Right ventricle myocardium superior (tissue), 1 donor: ENCODE measurements around the gene ATP9A. TPM values are rescaled to one million over a fixed set of nuclear protein-coding genes. Genes with fewer than 3 reads are reported as not detected.

Source experiments
- ATAC-seq: fragments of 200-7000 bp; cut with Tn5 transposase; one replicate; pipeline ENCODE4 v1.9.1; 2020; ENCODE audit warnings: mild to moderate bottlenecking; ENCODE audit not compliant: poor library complexity
- DNase-seq: peaks from one replicate; pipeline ENCODE4 v3.0.0-alpha.2; 2020
- intact Hi-C: fragments of 100-400 bp; cut with DNase I; formaldehyde crosslinking; loops from one replicate; pipeline ENCODE4 v1.11.2; 2022
- total RNA-seq: library from RNA; stranded (reverse); fragmentation: NEBNext Ultra II Directional; extraction: Animal tissue kit (Norgen Biotek cat#: 25700); gene quantifications from one replicate; pipeline ENCODE4 v1.2.1, GENCODE V29; 2021
- donor health status: DM: no; HTN: yes; CAD: no; lungs with severe emphysema.

ATP9A gene
- total RNA-seq, 1 donor from 2014 or later, result 18.0 TPM

GRCh38 chr20:51600950-51601349 is 167.2 kb downstream of the ATP9A start:
- intact Hi-C loops, result no loop called here
- no peak for ATAC-seq
- no peak for DNase-seq

GRCh38 chr20:51600016-51600420 is 168.2 kb downstream of the ATP9A start:
- no peak for DNase-seq
- intact Hi-C loops, result no loop called here
- no peak for ATAC-seq

- intact Hi-C loops, result loop anchor here (5.0 kb wide), 1 partner anchor 226 kb away; no protein-coding TSS in a partner anchor
- no peak for DNase-seq
- no peak for ATAC-seq
Measured at GRCh38 chr20:51598556-51598955, 169.6 kb downstream of the ATP9A start.

- DNase-seq (no peak), ATAC-seq (no peak)
- intact Hi-C loops, result loop anchor here (5.0 kb wide), 1 partner anchor 225 kb away; no protein-coding TSS in a partner anchor
Measured at GRCh38 chr20:51597389-51598231, 170.6 kb downstream of the ATP9A start.

- ATAC-seq, result no peak
- DNase-seq, result no peak
- intact Hi-C loops, result loop anchor here (5.0 kb wide), 1 partner anchor 225 kb away; no protein-coding TSS in a partner anchor
Measured at GRCh38 chr20:51596668-51597388, 171.4 kb downstream of the ATP9A start.

- DNase-seq, result no peak
- no peak for ATAC-seq
- intact Hi-C loops, result loop anchor here (5.0 kb wide), 1 partner anchor 223 kb away; no protein-coding TSS in a partner anchor
Measured at GRCh38 chr20:51595744-51596143, 172.4 kb downstream of the ATP9A start.

GRCh38 chr20:51595058-51595532 is 173.1 kb downstream of the ATP9A start:
- DNase-seq (peak; percentile 92), ATAC-seq (peak; percentile 99)
- intact Hi-C loops, result loop anchor here (5.0 kb wide), 1 partner anchor 223 kb away; no protein-coding TSS in a partner anchor

- DNase-seq (no peak), ATAC-seq (no peak)
- intact Hi-C loops, result loop anchor here (5.0 kb wide), 1 partner anchor 222 kb away; no protein-coding TSS in a partner anchor
Measured at GRCh38 chr20:51594236-51595057, 173.7 kb downstream of the ATP9A start.

GRCh38 chr20:51593584-51593983 is 174.6 kb downstream of the ATP9A start:
- ATAC-seq (no peak), DNase-seq (no peak)
- intact Hi-C loops, result no loop called here

GRCh38 chr20:51592564-51592963 is 175.6 kb downstream of the ATP9A start:
- intact Hi-C loops, result no loop called here
- no peak for DNase-seq
- no peak for ATAC-seq

GRCh38 chr20:51591871-51592270 is 176.3 kb downstream of the ATP9A start:
- intact Hi-C loops, result no loop called here
- DNase-seq, result no peak
- ATAC-seq, result no peak

GRCh38 chr20:51588762-51589161 is 179.4 kb downstream of the ATP9A start:
- intact Hi-C loops, result no loop called here
- ATAC-seq, result no peak
- no peak for DNase-seq

- intact Hi-C loops, result no loop called here
- ATAC-seq (no peak), DNase-seq (no peak)
Measured at GRCh38 chr20:51587145-51587544, 181.0 kb downstream of the ATP9A start.

GRCh38 chr20:51586005-51586440 is 182.2 kb downstream of the ATP9A start:
- ATAC-seq, result no peak
- no peak for DNase-seq
- intact Hi-C loops, result no loop called here

- intact Hi-C loops, result no loop called here
- ATAC-seq (no peak), DNase-seq (no peak)
Measured at GRCh38 chr20:51585148-51585547, 183.0 kb downstream of the ATP9A start.

- no peak for DNase-seq
- ATAC-seq, result no peak
- intact Hi-C loops, result no loop called here
Measured at GRCh38 chr20:51584737-51585136, 183.5 kb downstream of the ATP9A start.

GRCh38 chr20:51584116-51584515 is 184.1 kb downstream of the ATP9A start:
- ATAC-seq (no peak), DNase-seq (no peak)
- intact Hi-C loops, result no loop called here

- intact Hi-C loops, result no loop called here
- DNase-seq (no peak), ATAC-seq (no peak)
Measured at GRCh38 chr20:51583499-51583898, 184.7 kb downstream of the ATP9A start.

- DNase-seq (no peak), ATAC-seq (no peak)
- intact Hi-C loops, result no loop called here
Measured at GRCh38 chr20:51583073-51583472, 185.1 kb downstream of the ATP9A start.
